Measurements from ENCODE around the gene RPRD2. TPM values are rescaled to one million over a fixed set of nuclear protein-coding genes. Genes with fewer than 3 reads are reported as not detected.

The RPRD2 gene
- total RNA-seq, 1 donor: 34.1 TPM

DNA sequence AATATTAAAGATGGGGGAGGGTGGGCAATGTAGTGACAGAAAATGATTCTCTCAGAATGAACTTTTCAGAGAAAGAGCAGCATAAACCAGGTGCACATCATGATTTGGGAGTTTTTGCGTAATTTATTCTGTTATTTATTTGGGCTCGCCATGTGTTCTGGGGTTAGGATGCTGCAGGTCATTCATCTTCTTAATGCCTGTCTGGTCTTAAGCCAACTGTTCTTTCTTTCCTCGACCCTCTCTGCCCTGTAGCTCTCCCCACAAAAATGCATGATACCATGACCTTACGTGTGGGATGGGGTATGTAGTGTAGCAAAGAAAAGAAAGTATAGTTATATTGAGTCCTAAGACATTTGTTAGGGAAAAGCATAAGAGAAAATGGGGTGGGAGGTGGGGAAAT, 110.9 kb downstream of the RPRD2 start:
- Histone ChIP-seq H3K4me1 (ENCODE audit: insufficient read depth, low read length) (no peaks in the 10 kb centered on the region), H3K4me3 (ENCODE audit: low read length) (no peak overlapping the region), H3K9me3 (ENCODE audit: low read depth, low read length) (no peaks in the 10 kb centered on the region), H3K27me3 (ENCODE audit: insufficient read depth, low read length) (no peaks in the 10 kb centered on the region)

DNA sequence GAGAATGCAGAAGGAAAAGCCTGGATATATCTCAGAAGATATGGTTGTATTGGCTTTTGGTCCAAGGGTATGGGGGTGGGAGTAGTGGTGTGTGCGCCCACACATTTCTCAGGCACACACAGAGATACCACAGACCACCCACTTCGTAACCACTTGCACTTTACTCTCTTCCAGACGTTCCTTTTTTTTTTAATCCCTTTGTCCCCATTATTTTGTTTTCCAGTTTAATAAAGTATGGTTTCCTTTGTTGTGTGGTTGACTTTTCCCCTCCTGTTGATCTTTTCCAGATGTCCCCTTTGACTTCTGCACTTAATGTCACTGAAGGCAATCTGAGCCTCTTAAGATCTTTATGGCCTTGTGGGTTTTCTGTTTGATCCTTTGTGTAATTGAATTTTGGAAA, 112.8 kb downstream of the RPRD2 start:
- no peak overlapping the region for H3K4me3 ChIP-seq (ENCODE audit: low read length)
- H3K27me3 ChIP-seq (ENCODE audit: insufficient read depth, low read length): no peaks in the 10 kb centered on the region
- no peaks in the 10 kb centered on the region for H3K4me1 ChIP-seq (ENCODE audit: insufficient read depth, low read length)
- H3K9me3 ChIP-seq (ENCODE audit: low read depth, low read length): no peaks in the 10 kb centered on the region

DNA sequence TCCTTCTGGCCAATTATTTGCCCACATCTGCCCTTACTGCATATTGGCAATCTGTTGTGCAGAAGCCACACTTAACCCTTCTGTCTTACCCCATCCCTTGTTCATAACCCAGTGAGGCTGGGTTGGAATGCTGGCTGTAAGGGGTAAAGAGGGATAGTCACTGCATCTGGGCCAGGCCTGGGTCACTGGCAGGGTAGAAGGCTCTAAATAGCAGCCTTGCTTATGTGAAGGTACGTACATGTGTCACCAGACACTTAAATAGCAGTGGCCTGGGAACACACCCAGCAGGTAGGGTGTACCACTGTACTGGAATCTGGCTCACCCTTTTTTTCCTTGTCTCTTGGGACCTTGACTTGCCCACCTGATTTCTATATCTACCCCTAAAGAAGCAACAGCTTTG, 113.4 kb downstream of the RPRD2 start:
- Histone ChIP-seq H3K9me3 (ENCODE audit: low read depth, low read length) (no peaks in the 10 kb centered on the region), H3K27me3 (ENCODE audit: insufficient read depth, low read length) (no peaks in the 10 kb centered on the region), H3K4me1 (ENCODE audit: insufficient read depth, low read length) (no peaks in the 10 kb centered on the region), H3K4me3 (ENCODE audit: low read length) (no peak overlapping the region)

DNA sequence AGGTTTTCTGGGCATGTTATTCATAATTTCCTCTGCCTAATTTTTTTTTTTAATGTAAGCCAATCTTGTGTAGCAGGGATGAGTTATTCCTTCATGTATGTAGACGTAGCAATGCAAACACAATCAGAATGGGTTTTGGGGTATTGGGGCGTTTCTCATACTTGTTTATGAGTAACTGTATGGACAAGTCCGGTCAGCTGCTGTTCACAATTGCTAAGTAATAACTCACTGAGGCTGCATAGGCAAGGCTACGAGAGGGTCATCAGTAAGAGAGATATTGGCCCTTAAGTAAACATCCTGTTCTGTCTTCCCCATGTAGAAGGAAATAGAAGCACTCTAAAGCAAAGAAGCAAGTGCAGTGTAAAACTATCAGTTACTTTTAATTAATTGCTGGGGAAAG, 113.8 kb downstream of the RPRD2 start:
- Histone ChIP-seq H3K27me3 (ENCODE audit: insufficient read depth, low read length) (no peaks in the 10 kb centered on the region), H3K9me3 (ENCODE audit: low read depth, low read length) (no peaks in the 10 kb centered on the region), H3K4me3 (ENCODE audit: low read length) (no peak overlapping the region)

DNA sequence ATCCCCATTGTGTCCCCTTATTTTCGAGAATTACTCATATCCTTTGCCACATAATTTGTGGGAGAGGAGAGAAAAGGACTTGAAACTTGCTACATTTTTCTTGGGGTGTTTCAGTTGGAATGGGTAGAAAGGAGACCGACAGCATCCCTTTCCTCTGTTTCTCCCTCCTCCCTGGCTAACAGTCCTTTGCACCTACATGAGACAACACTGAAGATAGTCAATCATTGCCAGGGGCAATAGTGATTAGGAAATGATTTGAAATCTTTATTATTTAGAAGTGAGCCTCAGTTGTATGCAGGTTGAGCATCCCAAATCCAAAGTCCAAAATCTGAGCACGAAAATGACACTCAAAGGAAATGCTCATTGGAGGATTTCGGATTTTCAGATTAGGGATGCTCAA, 115.4 kb downstream of the RPRD2 start:
- no peaks in the 10 kb centered on the region for H3K27me3 ChIP-seq (ENCODE audit: insufficient read depth, low read length)
- H3K4me1 ChIP-seq (ENCODE audit: insufficient read depth, low read length): no peaks in the 10 kb centered on the region
- H3K4me3 ChIP-seq (ENCODE audit: low read length): no peak overlapping the region
- no peaks in the 10 kb centered on the region for H3K9me3 ChIP-seq (ENCODE audit: low read depth, low read length)

More for the DNA sequence above, 113.8 kb downstream of the RPRD2 start:
- H3K4me1 ChIP-seq (ENCODE audit: insufficient read depth, low read length): no peaks in the 10 kb centered on the region

DNA sequence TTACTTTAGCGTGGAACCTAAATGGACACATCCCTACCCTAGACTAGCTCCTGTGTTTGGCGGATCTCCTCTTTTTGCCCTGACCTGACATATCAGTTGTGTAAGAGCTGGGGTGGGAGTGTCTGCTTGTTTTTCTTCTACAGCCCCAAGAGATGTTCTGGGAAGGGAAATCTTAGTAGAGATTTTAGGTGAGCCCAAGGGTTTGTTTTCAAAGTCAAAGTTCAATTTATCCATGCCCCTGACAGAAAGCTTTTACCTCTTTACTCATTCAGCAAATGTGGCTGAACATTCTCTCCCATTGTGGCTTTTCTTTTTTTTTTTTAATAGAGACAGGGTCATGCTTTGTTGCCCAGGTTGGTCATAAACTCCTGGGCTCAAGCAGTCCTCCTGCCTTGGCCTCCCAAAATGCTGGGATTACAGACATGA, 116.0 kb downstream of the RPRD2 start:
- Histone ChIP-seq H3K4me3 (ENCODE audit: low read length) (no peak overlapping the region), H3K4me1 (ENCODE audit: insufficient read depth, low read length) (no peaks in the 10 kb centered on the region), H3K9me3 (ENCODE audit: low read depth, low read length) (no peaks in the 10 kb centered on the region), H3K27me3 (ENCODE audit: insufficient read depth, low read length) (no peaks in the 10 kb centered on the region)

DNA sequence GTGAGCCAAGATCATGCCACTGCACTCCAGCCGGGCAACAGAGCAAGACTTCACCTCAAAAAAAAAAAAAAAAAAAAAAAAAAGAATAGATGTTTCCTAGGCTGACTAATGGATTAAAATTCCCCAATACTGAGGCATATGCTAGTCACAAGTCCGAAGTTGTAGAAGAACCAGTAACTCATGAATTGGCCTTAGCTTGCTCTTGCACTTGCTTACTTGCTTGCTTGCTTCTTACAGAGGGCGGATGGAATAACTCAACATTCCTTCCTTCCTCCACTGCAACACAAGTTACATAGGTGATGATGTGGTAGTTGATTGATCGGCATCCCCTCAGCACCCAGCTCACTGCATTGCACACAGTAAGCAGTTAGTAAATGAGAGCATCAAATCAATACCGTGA, 120.5 kb downstream of the RPRD2 start:
- no peaks in the 10 kb centered on the region for H3K27me3 ChIP-seq (ENCODE audit: insufficient read depth, low read length)
- H3K4me3 ChIP-seq (ENCODE audit: low read length): no peak overlapping the region
- H3K9me3 ChIP-seq (ENCODE audit: low read depth, low read length): no peaks in the 10 kb centered on the region
- peaks cover 9% of the 10 kb centered on the region for H3K4me1 ChIP-seq (ENCODE audit: insufficient read depth, low read length)

DNA sequence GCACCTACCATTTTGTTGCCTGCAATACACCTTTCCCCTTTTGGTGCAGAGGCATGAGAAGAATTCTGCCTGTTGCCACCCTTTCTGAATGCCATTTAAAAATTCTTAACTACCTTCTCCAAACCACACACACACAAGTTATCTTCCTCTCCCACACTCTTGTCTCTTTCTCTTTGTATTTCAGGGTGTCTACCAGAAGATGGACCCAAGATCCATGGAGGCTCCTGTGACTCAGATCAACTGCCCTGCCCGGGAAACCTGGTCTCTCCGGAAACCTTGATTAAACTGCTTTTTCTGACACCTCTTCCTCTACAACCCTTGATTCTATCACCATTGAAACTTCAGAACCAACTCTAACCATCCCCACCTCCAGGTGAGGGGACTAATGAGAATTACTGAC, 120.9 kb downstream of the RPRD2 start:
- Histone ChIP-seq H3K4me3 (ENCODE audit: low read length) (no peak overlapping the region), H3K9me3 (ENCODE audit: low read depth, low read length) (no peaks in the 10 kb centered on the region), H3K27me3 (ENCODE audit: insufficient read depth, low read length) (no peaks in the 10 kb centered on the region)

DNA sequence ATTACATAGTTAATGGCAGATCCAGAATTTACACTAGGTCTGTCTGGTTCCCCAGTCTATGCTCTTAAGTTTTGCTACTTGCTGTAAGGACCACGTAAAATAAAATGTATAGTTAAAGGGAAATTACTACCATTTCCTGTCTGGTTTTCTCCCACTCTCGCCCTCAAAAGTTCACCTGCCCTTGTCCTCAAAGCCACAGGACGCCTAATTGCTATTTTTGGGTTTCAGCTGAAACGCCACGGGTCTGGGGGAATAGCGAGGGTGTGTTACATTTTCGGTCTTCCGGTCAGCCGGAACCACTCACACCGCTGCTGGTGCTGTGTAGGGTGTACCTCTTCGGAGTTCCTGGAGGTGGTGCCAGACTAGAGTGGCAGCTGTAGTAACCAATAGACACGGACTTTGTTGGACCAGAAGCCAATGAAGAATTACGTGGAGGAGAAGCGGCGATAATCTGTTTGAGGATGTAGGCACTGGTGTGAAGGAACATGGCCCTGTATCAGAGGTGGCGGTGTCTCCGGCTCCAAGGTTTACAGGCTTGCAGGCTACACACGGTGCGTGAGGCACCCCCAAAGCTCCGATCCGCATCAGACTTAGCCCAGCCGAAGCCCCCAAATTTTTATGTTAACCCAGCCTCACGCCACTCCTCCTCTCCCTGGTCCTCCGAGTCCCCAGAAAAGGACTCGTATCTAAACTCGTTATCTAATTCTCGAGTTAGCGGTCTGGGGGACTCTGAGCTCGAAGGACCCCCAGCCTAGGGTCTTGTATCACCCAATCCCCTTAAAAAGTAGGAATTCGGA, 123.2 kb downstream of the RPRD2 start, which contains the start of gene TARS2:
Gene TARS2, plus strand, starts transcription at position 454 of the 797 bp plus-strand sequence. Its CDS starts 32 bp downstream, at position 486.
- Histone ChIP-seq H3K4me3 (ENCODE audit: low read length) (peak within 1 kb of the TSS; percentile 86), H3K4me1 (ENCODE audit: insufficient read depth, low read length) (peaks cover 9% of the 10 kb centered on the region), H3K9me3 (ENCODE audit: low read depth, low read length) (no peaks in the 10 kb centered on the region), H3K27me3 (ENCODE audit: insufficient read depth, low read length) (no peaks in the 10 kb centered on the region)

More for the DNA sequence above, 120.9 kb downstream of the RPRD2 start:
- H3K4me1 ChIP-seq (ENCODE audit: insufficient read depth, low read length): peaks cover 9% of the 10 kb centered on the region

DNA sequence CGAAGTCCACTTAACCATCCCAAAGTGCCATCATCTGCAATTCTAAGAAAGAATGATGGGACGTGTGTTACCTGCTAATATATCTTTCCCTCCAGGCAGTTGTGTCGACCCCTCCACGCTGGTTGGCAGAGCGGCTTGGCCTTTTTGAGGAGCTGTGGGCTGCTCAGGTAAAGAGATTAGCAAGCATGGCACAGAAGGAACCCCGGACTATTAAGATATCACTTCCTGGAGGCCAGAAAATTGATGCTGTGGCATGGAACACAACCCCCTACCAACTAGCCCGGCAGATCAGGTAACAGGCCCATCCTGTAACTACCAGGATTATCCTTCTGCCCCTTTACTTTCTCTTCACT, 123.8 kb downstream of the RPRD2 start:
- H3K9me3 ChIP-seq (ENCODE audit: low read depth, low read length): no peaks in the 10 kb centered on the region
- H3K4me3 ChIP-seq (ENCODE audit: low read length): peak overlapping the region; percentile 86
- H3K4me1 ChIP-seq (ENCODE audit: insufficient read depth, low read length): peaks cover 9% of the 10 kb centered on the region
- H3K27me3 ChIP-seq (ENCODE audit: insufficient read depth, low read length): no peaks in the 10 kb centered on the region

DNA sequence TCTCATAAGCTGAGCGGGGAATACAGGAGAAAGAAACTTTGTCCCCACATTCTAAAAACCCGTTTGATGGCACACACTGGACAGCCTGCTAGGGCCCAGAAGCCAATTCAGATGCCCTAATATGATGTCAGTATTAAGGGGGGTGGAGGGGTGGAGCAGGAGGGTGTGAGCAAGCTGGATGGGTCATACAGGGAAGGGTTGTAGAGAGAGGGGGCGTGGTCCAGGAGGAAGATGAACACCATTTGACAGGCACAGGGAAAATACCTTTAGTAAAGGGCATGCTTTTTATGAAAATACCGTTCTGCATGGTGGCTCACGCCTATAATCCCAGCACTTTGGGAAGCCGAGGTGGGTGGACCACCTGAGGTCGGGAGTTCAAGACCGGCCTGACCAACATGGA, 129.2 kb downstream of the RPRD2 start:
- no peaks in the 10 kb centered on the region for H3K27me3 ChIP-seq (ENCODE audit: insufficient read depth, low read length)
- H3K4me1 ChIP-seq (ENCODE audit: insufficient read depth, low read length): peaks cover 1% of the 10 kb centered on the region
- no peak overlapping the region for H3K4me3 ChIP-seq (ENCODE audit: low read length)
- H3K9me3 ChIP-seq (ENCODE audit: low read depth, low read length): no peaks in the 10 kb centered on the region

DNA sequence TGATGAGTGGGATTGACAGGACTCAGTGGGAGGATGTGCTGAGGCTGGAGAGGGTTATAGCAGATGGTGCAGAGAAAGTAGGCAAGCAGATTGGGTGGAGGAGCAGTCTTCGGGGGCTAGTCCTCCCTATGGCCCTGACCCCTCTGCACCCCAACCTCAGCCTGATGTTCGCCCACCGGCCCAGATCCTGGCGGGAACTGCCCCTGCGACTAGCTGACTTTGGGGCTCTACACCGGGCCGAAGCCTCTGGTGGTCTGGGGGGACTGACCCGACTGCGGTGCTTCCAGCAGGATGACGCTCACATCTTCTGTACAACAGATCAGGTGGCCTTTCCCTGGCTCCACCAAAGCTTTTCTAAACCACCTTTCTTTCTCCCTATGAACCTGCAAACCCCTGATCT, 134.4 kb downstream of the RPRD2 start:
- Histone ChIP-seq H3K4me1 (ENCODE audit: insufficient read depth, low read length) (no peaks in the 10 kb centered on the region), H3K27me3 (ENCODE audit: insufficient read depth, low read length) (no peaks in the 10 kb centered on the region), H3K4me3 (ENCODE audit: low read length) (no peak overlapping the region), H3K9me3 (ENCODE audit: low read depth, low read length) (no peaks in the 10 kb centered on the region)

DNA sequence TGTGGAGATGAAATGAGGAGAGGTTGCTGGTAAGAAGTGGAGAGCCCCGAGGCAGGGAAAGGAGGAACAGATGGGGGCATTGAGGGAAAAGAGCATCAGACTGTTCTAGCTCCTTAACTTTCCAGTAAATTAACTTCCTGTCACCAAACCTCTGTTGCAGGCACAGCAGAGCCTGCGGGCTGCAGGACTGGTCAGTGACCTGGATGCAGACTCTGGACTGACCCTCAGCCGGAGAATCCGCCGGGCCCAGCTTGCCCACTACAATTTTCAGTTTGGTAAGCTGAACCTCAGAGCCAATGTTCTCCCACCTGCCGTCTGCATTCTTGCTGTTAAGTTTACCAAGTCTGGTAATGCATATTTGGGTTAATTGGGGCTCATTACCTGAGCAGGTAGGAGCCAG, 141.5 kb downstream of the RPRD2 start:
- H3K27me3 ChIP-seq (ENCODE audit: insufficient read depth, low read length): no peaks in the 10 kb centered on the region
- H3K4me1 ChIP-seq (ENCODE audit: insufficient read depth, low read length): peaks cover 7% of the 10 kb centered on the region
- no peaks in the 10 kb centered on the region for H3K9me3 ChIP-seq (ENCODE audit: low read depth, low read length)
- no peak overlapping the region for H3K4me3 ChIP-seq (ENCODE audit: low read length)

DNA sequence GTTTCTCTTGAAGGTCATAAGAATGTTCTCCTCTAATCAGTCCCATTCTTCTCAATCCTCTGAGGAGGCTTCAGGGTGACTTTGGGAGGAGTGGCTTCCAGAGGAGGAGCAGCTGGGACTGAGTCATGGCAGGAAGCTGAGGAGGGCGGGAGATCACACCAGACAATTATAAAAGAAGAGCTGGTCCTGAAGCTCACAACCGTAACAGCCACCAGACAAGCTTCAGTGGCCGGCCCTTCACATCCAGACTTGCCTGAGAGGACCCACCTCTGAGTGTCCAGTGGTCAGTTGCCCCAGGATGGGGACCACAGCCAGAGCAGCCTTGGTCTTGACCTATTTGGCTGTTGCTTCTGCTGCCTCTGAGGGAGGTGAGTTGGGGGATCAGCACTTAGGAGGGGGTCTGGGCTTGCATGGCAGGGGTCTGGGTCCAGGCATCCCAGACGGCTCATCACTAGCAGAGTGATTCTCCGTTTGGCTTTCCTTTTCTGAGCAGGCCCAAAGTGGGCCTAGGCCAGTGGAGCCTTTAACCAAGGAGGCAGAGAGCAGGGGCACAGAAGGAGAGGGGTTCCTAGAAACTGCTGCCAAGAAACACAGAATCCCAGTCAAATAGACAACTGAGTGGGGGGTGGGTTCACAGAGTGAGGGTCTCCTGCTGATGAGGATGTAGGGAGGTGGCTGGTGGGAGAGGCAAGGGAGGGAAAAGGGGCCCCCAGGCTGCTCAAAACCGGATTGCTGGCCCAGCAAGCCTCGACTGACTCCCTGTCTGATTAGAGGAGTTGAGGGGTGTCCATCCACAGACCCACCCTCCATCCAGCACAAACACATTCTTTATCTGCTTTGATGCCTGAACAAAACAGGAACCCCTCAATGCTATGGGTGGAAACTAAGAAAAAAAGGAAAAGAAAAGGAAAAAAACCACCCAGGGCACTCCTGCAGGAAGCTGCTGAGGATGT, 144.2 kb downstream of the RPRD2 start, which contains the start of gene ECM1:
Gene ECM1, plus strand, starts transcription at position 198 of the 953 bp plus-strand sequence. Its CDS starts 101 bp downstream, at position 299.
- H3K4me1 ChIP-seq (ENCODE audit: insufficient read depth, low read length): peaks cover 7% of the 10 kb centered on the region
- H3K9me3 ChIP-seq (ENCODE audit: low read depth, low read length): no peaks in the 10 kb centered on the region
- no peak within 1 kb of the TSS for H3K4me3 ChIP-seq (ENCODE audit: low read length)
- H3K27me3 ChIP-seq (ENCODE audit: insufficient read depth, low read length): no peaks in the 10 kb centered on the region

DNA sequence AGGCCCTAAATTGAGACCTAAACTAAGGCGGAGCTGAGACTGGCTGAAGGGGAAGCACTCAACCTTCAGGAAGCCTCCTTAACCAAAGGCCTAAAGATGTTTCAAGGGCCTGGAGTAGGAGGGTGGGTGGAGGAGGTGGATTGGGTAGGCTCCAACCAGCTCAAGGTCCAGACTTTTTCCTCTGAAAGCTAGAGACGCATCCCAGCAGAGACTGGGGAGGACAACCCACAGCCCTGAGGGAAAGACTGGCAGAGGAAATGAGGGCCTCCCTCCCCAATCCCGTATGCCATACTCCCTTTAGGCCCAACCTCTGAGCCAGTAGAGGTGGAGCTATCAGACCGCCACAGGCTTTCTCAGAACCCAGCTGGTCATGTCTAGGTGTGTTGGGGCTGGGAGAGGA, 145.0 kb downstream of the RPRD2 start:
- Histone ChIP-seq H3K27me3 (ENCODE audit: insufficient read depth, low read length) (no peaks in the 10 kb centered on the region), H3K9me3 (ENCODE audit: low read depth, low read length) (no peaks in the 10 kb centered on the region), H3K4me3 (ENCODE audit: low read length) (no peak overlapping the region), H3K4me1 (ENCODE audit: insufficient read depth, low read length) (peaks cover 7% of the 10 kb centered on the region)
